Stimulated activated CD4-positive, alpha-beta T cell treated with anti-CD3 and anti-CD28 coated beads, Interleukin-15, amount 100 ng/mL, for 1 hour (primary cell): ENCODE results near the gene RER1.

Experiments
- DNase-seq, 2 donors: peaks; one replicate each; pipeline ENCODE4 v3.0.0-alpha.2; 2020; ENCODE audit warnings: low read depth in 1 of 2, low spot score in 1 of 2

The RER1 gene

GRCh38 chr1:2375923-2376260 lies 15.7 kb upstream of the RER1 start:
- no peak for DNase-seq

- DNase-seq, result no peak
Measured at GRCh38 chr1:2376261-2376741, 15.3 kb upstream of the RER1 start.

DNA sequence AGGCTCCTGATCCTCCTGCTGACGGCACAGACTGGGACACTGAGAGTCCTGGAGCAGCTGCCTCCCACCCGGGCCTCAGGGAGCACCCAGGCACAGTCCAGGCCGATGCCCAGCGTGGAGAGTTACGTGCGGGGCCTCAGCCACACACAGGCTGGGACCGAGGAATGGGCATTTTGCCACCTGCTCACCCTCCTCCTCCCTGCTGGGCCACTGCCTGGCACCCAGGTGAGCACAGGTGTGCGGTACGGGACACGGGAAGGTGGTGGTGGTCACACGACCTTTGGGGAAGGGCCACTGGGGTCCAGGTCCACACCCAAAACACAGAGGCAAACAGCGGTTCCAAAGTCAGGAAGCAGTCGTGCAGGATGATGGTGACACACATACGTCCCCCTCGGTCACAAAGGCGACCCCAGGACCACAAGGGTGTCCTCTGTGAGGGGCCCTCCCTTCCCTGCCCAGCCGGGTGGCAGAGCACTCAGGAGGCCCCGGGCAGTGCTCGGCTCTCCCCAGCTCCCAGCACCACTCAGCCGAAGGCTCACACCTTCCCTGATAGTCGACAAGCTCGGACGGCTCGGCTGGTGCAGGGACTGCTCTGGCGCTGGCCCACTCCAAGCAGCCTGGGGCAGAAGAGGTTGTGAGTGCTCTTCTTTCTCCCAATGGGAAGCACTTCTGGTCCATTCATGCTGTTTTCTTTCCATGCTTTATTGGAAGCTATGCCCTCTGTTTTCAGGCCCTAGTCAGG lies 14.5 kb upstream of the RER1 start:
- DNase-seq, result no peak

GRCh38 chr1:2377751-2378440 lies 13.7 kb upstream of the RER1 start:
- no peak for DNase-seq

DNA sequence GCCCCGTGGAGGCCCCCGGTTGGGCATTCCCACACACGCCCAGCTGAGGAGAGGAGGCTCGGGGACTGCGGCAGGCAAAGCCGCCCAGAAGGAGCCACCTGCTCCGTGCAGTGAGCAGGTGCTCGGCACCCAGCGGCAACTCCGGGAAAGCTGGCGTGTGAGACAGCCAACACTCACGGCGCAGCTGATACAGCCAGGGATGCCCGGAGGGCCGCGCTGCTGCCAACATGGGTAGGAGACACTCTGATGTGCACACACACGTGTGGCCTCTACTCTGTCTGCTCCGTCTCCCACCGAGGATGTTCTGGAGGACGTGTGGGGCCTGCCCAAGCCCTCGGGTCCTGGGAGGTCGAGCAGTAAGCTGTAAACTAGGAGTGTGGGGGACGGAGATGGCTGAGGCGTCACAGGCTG lies 13.2 kb upstream of the RER1 start:
- no peak for DNase-seq

- DNase-seq, result no peak
Measured at GRCh38 chr1:2378956-2379732, 12.5 kb upstream of the RER1 start.

DNA sequence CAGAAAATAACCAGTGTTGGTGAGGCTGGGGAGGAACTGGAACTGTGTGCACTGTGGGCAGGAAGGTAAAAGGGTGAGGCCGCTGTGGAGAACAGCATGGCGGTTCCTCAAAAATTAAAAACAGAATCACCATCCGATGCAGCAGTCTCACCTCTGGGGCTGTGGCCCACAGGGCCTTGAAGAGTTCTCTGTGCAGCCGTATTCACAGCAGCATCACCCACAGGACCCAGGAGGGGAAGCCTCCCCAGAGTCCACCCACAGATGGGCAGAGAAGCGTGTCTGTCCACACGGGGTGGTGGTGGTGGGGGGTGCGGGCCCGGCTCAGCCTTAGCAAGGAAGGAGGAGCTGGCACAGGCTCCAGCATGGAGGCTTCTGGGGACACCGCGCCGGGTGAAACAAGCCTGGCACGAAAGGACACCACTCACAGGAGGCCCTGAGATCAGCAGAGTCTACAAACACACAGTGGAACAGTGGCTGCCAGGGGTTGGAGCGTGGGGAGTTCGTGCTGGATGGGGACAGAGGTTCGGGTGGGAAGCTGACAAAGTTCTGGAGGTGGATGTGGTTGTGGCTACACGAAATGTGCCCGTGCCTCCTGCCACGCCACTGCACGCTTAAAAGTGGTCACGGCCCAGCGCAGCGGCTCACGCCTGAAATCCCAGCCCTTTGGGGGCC lies 11.8 kb upstream of the RER1 start:
- no peak for DNase-seq

GRCh38 chr1:2380816-2381591 lies 10.6 kb upstream of the RER1 start:
- DNase-seq, result no peak

DNA sequence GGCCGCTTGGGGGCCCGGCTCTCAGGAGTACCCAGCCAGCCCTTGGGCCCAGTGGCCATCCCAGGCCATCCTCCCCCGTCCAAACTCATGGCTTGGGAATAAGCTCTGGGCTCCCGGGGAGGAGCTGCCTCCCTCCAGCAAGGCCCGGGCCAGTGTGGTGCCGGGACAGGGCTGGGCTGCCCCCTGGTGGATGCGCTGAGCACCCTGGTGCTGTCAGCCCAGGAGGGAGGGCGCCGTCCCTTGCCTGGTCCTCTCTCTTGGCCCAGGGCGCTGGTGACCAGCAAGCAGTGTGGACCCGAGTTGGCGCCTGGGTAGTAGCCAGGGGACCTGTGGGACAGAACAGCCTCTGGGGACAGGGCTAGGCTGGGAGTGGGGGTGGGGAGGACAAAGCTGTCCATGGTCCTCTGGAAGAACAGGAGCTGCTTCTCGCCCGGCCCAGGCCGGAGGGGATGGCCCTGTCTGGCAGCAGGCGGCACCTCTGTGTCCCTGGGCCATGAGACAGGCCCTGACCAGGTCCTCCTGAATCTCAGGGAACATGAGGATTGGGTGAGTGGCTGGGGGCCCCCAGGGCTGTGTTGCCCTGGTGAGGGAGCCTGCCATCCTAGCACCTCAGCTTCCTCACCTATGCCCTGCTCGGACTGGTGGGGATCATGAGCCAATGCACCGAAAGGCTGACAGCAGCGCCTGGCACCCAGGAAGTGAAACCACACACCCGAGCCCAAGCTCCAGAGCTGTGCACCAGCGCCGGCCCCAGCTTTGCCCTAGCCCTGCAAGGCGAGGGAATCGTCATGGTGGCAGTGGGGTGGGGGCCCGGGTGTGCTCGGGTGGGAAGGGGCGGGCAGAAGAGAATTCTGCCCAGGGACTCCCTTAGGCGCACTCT lies 9.7 kb upstream of the RER1 start:
- DNase-seq, result peak; percentile 60 to 69

- DNase-seq, result no peak
Measured at GRCh38 chr1:2382621-2383361, 8.8 kb upstream of the RER1 start.

- no peak for DNase-seq
Measured at GRCh38 chr1:2383576-2383975, 8.1 kb upstream of the RER1 start.

GRCh38 chr1:2384130-2384860 lies 7.3 kb upstream of the RER1 start:
- no peak for DNase-seq

GRCh38 chr1:2384941-2385481 lies 6.6 kb upstream of the RER1 start:
- DNase-seq, result no peak

DNA sequence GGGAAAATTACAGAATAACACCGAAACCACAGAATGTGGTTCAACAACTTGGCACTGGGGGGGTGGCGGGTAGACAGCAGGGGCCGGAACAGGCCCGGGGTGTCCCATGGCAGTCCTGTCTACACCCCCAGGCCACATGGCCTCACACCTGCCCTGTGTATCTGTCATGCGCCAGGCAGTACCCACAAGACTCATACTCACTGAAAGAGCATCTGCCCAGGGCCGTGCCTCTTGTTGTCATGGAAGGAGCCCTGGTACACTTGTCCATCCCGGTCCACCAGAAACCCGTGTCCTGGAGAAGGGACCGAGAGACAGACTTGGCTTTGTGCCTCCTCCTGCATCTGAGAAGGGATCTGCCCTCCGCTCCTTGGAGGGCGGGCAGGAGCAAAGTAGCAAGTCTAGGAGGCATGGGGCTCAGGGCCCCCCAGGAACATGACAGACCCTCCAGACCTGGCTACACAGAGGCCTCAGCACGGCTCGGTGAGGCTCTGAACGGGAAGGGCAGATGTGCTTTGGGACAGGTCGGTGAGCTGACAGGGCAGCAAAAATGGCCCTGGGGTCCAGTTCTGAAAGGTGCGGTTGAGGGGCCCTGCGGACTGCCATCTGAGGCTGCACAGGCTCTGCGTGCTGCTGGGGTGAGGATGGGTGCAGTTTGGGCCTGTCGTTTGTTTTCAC lies 5.9 kb upstream of the RER1 start:
- no peak for DNase-seq

GRCh38 chr1:2386636-2387611 lies 4.7 kb upstream of the RER1 start:
- DNase-seq, result no peak
